HG02642 (cell line): ENCODE measurements around the gene SMIM41.
A peak's percentile ranks its signal among the peaks of the same experiment; 100 is the strongest.

Source experiments
- ATAC-seq: cut with Tn5 transposase; IDR thresholded peaks from one replicate; pipeline ENCODE4 v1.9.1; 2021; ENCODE audit warnings: mild to moderate bottlenecking; ENCODE audit not compliant: unreplicated experiment, poor library complexity

The SMIM41 gene

DNA sequence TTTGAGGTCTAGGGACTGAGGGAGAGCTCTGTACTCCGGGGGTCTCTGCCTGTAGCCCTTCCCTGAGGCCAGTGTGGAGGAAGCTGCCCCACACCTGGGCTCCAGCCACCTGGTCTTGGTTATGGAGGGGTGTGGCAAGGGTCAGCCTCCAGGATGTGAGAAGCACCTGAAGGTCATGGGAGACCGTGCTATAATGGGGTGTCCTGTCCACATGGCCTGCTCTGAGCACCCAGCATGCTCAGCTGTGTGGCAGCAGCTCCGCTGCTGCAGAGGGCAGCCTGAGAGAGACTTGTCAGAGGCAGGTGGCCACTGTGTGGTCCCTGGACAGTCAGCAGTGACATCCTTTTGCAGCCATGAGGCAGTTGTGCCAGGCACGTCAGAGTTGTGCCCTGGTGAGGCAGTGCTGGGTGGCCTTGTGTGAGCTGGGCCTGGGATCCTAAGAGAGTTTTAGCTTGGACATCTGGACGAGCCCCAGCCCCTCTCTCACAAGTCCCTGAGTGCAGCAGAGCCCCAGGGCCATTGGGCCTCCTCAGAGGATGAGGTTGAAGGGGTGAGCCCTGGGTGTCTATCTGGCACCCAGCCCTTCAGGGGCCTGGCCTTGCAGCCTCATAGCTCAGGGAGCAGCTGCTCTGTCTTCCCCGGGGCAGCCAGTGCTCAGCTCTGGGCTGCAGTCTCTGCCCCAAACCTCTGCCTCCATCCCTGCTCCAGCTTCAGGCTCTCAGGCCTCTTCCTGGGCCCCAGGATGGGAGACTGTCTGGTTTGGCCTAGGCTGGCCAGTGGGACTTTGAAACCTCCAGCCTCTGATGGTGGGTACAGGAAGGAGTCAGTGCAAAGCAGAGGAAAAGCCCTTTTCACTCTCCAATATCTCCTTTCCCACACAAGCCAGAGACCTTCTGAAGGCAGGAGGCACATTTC lies 17.1 kb upstream of the SMIM41 start:
- ATAC-seq, result no peak

DNA sequence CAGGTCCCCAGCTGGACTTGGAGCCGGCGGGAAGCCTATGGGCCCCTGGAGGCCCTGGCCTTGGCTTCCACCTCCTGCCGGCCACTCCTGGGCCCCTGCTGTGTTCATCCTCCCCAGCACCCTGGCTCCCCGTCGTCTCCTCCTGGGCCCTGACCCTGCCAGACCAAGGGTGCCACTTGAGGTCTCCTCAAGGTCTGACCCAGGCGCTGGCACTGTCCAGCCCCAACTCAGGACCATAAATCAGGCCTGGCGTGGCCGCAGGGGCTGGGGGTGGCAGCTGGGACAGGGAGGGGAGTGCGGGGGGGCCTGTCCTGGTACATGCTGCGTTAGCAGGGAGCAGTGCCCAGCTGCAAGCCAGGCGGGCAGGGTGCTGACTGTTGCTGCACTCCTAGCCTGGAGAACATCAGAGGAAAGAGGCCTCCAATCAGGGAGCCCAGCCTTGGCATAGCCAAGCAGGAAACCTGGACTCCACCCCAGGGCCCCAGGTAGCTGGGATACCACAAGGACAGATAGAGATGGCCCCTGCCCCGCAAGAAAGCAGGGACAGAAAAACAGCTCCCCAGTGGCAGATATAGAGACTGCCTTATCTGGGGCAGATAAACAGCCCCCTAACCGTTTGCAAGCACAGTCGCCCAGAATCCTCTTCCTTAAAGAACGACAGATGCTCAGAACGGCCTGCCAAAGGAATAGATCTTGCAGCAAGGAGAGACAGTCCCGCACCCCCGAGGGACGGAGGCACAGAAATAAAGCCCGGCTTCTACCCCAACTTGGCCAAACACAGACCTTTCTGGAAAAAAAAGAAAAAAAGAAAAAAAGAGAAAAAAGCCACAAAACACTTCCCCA lies 16.2 kb upstream of the SMIM41 start:
- ATAC-seq, result no peak

DNA sequence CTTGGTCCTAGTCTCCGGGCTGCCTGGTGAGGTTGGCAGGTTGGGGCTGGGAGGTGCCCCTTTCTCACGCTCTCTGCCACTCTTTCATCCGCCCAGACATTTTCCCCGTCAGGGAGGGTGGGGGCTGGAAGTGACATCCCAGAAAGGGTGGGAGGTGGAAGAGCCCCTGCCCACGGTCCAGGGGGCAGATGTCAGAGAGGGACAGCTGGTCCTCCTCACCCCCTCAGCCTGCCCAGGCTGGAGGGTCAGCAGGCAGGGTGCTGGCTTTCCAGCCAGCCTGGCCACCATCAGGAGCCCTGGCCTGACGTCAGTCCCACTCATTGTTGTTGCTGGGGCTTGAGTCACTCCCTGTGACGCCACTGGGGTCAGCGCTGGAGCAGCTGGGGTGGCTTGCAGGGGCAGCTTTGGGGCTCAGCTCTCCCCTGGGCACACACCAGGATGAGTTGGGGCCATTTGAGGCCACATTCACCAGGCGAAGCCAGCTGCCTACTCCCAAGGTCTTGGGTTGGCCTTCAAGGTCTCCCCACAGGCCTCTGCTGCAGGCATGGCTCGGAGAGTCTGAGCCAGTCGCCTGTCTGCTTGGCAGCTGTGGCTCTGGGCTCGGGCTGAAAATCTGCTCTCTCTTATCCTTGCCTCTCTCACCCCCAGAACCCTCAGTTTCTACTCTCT lies 15.4 kb upstream of the SMIM41 start:
- no peak for ATAC-seq

DNA sequence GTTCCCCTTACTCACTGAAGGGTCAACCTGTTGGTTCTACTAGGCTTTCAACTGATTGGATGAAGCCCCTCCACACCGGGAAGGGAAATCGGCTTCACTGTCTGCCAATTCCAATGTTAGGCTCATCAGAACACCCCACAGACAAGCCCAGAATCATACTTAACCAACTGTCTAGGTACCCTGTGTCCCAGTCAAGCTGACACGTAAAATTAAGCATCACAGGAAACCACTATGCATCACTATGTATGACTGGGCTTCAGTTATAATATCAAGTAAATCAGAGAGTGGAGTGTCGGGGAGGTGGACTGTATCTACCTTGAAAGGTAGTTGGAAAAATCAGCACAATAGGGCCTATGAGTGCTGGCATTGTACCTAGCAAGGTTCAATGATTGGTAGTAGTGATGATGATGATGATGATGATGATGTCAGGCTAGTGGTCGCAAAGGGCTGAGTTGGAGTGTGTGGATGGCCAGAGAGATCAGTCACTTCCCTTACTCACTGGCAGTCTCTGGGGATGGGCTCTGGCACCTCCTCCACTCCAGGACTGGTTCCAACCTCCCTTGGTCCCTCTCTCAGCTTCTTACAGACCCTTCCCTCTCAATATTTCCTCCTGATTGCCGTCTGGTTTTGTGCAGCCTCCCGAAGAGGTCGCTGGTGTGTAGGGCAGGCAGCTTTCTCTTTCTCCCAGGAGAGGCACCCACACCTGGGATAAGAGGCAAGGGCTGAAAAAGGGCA lies 13.0 kb upstream of the SMIM41 start:
- no peak for ATAC-seq

DNA sequence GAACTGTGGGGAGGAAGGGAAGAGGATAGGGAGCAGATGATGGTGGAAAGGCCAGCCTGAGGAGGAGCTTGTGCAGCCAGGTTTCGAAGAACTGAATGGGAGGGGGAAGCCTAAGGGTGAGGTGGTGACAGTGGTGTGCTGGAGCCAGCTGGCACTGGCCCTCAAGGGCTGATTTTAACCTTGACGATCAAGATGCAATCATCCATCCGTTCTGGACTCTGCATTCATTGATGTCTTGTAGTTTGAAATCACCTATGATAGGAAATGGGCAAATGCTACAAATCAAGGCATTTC lies 12.5 kb upstream of the SMIM41 start:
- ATAC-seq, result no peak

DNA sequence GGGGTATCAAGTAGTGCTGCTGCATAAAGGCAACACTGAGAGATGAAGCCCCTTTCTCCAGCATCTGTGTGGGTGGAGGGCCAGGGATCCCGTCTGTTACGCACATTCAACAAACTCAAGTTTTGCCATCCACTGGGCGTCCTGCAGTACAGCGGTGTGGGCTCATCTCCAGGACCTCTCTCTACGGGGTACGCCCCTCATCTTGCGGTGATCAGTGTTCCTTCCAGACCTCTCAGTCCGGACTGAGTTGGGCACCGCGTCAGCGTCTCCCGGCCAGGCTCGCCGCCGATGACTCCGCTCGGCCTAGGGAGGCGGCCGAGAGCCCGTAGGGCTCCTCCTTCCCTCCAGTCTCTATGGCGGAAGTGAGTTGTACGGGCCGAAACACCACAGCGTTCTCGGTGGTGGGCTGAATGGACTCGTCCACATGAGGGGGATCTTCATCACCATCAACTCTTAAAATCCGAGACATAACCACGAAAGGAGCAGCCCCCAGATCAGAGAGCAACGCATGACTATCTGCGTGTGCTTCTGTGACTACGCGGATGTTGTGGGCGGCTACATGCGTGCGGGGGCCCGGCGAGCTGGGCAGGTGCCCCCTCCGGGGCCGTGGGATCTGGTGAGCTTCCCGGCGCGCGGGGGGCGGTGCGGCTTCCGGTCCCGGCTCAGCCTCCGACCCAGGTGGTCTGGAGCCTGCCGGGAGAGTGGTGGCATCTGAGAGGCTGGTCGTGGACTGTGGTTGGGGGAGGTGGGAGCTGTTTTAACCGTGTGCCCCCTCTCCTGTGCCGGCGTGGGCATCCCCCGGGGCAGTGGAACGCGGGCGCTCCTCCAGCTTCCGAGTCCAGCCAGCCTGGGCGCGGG lies 9.9 kb upstream of the SMIM41 start, which contains the start of gene ATG101:
Gene ATG101 (plus strand): TSS at position 652 of the 858 bp plus-strand sequence. CDS start 3,673 bp downstream, outside the sequence.
- ATAC-seq, result peak; percentile 96

DNA sequence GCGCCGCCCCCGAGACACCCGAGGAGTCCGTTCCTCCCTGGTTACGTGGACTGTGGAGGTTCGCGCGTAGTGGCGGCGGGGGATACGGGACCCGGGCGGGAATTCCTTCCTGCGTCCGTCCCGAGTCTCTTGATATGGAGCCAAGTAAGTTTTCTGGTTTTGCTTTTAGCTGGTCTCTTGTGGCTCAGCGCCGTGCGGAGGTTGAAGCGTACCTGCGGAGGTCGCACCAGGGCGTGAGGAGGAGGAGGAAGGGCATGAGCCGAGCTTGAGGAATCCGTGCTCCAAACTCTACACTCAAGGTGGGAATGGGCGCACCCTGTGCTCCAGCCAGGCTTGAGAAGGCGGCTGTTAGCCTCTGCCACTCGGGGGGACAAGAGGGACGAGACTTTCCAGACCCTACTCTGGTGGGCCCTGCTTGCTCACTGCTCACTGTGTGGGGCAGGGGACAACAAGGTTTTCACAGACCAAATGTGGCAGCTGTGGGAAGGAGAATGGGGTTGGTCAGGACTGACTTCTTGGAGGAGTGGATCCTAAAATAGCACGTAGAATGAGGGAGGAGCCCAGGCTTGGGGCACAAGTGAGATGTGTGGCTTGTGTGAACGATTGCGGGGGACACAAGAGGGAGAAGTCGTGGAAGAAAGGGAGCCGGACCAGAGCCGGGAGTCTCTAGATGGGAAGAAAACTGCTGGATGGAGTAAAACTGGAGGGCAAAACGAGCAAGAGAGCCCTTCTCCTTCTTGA lies 9.1 kb upstream of the SMIM41 start:
- ATAC-seq, result peak; percentile 30

DNA sequence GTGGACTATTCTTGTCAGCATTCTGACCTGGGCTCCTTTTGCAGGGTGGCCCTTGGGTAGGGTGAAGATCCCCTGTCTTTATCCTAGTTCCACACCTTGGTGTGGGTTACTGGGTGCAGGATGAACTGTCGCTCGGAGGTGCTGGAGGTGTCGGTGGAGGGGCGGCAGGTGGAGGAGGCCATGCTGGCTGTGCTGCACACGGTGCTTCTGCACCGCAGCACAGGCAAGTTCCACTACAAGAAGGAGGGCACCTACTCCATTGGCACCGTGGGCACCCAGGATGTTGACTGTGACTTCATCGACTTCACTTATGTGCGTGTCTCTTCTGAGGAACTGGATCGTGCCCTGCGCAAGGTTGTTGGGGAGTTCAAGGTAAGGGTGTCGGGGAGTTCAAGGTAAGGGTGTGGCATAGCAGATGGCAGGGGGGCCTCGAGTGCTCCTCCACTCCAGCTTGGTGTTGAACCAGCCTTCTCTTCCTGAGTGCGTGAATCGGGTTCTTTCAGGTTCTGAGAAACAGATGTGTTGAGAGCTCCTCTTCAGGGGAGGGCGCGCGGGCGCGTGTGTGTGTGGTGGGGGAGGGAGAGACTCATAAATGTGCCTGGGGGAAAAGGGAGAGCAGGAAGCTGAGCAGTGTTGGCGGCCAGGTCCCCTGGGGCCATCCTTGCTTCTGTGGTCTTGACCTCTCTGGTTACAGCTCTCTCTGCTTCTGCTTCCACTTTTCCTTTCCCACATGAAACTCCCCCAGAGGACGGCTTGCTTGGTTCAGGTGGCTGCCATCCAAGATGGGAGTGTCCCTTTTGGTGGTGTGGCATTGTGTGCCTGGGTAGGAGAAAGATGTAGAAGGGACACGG lies 5.7 kb upstream of the SMIM41 start:
- no peak for ATAC-seq

DNA sequence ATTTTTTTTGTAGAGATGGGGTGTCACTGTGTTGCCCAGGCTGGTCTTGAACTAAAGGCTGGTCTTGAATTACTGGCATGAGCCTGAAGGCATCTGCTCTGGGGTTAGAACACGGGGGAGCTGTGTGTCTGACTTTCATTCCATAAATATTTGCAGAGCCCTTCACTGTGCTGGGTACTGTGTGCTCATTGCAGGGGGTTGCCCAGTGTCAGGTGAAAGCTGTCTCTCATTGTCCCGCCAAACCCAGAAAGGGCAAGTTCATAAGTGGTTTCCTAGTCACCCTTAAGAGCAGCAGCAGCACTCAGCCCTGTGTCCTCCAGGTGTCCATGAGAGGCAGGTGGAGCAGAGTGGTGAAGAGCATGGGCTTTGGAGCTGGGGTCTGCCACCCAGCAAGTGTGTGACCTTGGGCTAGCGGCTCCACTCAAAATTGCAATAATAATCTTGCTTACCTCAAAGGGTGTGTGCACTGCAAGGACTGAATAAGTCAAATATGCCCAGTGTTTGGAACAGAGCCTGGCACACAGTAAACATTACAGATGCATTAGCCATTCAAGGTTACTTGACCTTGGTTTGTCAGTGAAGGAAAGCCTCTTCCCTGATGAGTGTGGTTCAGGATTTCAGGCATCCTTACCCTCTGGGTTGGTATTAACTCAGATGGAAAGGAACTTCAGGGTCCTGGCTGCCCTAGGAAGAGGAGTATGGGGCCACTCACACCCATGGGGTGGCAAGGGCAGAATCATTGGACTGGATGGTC lies 4.4 kb upstream of the SMIM41 start:
- ATAC-seq, result no peak

DNA sequence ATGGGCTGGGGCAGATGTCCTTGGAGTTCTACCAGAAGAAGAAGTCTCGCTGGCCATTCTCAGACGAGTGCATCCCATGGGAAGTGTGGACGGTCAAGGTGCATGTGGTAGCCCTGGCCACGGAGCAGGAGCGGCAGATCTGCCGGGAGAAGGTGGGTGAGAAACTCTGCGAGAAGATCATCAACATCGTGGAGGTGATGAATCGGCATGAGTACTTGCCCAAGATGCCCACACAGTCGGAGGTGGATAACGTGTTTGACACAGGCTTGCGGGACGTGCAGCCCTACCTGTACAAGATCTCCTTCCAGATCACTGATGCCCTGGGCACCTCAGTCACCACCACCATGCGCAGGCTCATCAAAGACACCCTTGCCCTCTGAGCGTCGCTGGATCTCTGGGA lies 2.7 kb upstream of the SMIM41 start:
- ATAC-seq, result no peak

DNA sequence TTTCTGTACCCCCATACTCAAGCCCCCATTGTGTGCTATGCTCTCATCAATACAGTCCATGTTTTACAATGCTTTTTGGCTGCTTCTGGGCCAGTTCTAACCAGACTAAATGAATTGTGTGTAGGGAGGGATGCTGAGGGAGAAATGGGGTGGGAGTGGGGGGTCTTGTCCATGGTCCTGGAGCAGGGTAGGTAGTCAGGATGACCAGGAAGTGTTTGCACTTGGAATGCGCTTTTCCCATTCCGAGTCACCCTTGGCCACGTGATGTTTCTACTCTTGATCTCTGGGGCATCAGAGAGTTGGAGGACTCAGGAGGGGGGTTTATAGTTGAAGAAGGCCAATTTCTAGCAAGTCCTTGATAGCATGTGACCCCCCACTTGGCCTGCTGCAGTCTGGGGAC lies 1.2 kb upstream of the SMIM41 start:
- no peak for ATAC-seq

DNA sequence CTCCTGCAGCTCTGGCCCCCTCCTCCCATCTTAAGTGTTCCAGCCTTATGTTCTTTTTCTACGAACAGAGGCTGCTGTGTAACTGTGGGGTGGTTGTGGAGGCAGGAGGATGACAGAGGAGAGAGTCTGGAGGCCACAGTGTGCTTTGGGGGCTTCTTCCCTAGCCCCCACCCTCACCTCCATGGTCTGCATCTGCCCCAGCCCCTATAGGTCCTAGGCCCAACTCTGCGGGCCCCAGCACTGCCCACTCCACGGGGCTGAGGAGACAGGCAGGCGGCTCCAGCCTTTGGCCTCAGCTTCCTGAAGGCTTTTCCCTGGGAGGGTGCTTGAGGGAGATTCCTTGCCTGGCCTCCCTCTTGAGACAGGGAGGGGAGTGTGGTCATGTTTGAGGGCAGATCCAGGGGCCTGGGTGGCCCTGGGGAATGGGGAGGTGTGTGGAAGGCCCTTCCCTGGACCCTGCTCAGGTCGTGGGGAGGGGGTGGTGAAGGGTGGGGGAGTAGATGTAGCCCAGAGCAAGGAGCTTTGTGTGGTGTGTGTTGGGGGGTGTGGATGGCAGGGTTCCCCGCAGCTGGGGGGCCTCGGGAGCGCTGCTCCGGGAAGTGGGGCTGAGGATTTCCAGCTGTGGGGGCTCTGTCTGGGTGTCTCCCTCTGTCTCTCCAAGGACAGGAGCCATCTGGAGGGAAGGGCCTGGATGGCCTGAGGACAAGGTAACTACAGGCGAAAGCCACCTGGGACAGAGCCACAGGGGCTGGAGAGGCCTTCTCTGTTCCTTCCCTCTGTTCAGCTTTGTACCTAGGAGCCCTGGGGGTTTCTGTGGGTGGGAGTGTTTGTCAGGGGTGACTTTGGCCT lies 1.1 kb downstream of the SMIM41 start:
- ATAC-seq, result no peak

DNA sequence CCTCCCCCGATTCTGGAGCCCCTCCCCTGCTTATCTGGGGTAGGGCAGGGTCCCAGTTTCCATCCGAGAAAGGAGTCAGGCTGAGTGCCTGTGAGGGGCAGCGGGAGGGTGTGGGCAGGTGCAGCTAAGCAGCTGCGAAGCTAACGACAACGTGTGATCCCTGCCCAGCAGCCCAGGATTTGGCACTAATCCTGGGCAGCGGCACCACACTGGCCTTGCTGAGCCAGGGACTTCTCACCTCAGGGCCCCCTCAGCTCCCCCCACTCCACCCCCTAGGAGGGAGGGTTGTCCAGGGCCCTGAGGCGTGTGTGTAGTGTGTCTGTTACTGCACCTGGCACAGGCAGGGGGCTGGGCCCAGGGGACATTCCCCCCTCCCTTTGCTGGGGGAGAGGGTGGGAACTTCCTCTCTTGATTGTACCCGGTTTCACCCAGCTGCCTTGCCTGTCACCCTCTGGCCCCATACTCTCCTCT lies 1.8 kb downstream of the SMIM41 start:
- peak; percentile 74 for ATAC-seq

DNA sequence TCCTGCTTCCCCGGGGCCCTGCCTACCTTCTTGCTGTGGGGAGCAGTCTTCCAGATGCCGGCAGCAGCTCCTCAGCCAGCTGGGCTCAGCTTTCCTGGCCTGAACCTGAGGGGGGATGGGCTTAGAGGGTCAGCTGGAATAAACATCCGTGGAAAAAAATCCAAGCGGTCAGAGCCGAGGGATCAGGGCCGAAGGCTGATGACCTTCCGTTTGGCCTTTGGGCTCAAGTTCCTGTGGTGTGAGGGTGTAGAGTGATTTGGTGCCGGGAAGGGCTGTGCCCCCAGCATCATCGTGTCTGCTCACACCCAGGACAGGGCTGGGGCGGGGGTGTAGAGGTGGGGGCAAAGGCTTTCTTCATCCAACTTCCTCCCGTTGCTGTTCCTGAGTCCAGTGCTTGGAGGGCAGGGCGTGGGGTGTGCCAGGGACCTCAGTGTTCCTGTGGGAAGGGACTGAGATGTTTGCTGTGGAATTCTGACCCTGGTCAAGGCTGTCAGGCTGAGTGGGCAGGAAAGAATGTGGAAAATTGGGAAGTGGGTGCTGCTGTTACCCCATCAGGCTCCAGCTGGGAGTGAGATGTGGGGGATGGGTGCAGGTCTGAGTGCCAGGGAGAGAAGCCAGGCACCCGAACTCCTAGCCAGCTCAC lies 2.6 kb downstream of the SMIM41 start:
- ATAC-seq, result no peak

DNA sequence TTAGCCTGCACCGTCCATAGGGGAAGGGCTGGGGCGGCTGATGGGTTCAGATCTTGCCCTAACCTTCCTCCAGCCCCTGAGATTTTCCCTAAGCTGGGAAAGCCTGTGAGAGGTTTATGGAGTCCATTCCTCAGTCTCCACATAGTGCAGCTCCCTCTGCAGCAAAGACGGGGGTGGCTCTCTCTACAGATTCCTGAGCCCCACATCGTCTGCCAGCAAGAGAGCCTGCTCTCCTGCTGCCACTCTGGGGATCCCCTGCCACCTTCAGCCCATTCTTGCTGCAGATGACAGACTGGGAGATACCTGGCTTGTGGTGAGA lies 3.1 kb downstream of the SMIM41 start:
- no peak for ATAC-seq
